ENCODE data around the gene ADGRF3.
"Not testable (repeated sequence)": the region's sequence is repeated elsewhere in the genome, so short reads cannot be mapped to it uniquely, and the experiment has no call there.

ADGRF3 gene, protein sequence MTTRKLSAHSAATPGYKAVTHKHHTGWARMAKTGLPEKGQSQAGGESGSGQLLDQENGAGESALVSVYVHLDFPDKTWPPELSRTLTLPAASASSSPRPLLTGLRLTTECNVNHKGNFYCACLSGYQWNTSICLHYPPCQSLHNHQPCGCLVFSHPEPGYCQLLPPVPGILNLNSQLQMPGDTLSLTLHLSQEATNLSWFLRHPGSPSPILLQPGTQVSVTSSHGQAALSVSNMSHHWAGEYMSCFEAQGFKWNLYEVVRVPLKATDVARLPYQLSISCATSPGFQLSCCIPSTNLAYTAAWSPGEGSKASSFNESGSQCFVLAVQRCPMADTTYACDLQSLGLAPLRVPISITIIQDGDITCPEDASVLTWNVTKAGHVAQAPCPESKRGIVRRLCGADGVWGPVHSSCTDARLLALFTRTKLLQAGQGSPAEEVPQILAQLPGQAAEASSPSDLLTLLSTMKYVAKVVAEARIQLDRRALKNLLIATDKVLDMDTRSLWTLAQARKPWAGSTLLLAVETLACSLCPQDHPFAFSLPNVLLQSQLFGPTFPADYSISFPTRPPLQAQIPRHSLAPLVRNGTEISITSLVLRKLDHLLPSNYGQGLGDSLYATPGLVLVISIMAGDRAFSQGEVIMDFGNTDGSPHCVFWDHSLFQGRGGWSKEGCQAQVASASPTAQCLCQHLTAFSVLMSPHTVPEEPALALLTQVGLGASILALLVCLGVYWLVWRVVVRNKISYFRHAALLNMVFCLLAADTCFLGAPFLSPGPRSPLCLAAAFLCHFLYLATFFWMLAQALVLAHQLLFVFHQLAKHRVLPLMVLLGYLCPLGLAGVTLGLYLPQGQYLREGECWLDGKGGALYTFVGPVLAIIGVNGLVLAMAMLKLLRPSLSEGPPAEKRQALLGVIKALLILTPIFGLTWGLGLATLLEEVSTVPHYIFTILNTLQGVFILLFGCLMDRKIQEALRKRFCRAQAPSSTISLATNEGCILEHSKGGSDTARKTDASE

DNA sequence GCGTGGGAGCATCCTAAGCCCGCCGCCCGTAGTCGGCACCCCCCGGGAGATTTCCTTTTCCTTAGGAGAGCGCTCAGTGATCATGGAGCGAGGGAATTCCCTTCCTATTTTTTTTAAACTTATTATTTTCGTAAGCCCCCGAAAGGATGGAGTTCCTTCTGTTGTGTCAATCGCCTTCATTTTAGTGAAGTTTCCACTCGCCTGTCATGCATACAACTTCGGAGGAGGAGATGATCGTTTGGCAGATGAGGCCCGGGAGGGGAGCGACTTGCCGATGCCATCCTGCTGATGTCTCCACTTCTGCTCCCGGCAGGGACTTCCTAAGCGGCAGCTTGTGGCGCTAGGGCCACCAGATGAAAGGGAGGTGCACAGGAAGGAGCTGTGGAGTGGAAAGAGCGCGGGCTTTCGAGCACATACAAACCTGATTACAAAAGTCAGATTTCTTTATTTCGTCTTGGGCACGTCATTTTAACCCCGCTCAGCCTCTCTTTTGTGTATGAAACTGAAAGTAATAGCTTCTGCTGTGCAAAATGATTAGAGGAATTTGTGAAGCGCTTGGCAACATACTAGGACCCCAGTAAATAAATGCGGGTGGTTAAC is at the start of gene ADGRF3:
TSS of gene ADGRF3 (minus strand) at position 336 of the 600 bp plus-strand sequence. CDS start 555 bp downstream, outside the sequence.
- peak; percentile 24 to 40 for DNase-seq (ENCODE audit: low read depth in 2 of 2)

DNA sequence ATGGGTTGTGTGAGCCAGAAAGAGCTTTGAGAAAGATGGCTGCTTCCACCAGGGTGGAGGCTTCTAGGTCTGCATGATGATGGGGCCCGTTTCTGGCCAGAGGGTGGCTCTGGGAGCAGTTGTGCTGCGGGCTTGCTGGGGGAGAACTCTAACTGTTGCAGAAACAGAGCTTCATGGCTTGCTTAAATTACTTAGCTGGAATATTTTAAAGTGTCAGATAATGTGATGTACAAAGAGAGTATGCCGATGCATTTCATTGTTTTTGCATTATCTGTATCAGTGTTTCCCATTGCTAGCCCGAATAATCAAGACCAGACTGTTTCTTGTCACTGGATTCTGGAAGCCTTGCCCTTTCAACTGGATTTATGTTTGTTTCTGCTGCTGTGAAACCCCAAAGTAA is 48.8 kb upstream of the ADGRF3 start:
- DNase-seq (ENCODE audit: low read depth in 2 of 2): no peak

DNA sequence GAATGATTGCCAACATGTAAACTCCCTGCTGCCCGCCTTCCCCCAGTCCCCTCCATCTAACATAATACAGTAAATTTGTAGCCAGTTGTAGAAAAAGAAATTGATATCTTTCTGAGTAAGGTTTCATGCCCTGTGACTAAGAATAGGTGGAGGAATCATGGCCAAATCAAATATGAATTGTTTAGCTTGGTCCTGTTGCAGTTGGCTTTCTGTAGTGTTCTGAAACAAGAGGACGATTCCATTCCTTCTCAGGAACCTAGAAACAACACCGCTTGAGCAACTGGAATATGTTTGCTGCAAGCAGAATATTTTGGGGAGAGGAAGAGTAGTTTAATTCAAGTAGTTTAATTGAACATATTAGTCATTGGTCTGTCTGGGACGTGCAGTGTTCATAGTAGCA is 48.1 kb upstream of the ADGRF3 start:
- no peak for DNase-seq (ENCODE audit: low read depth in 2 of 2)

DNA sequence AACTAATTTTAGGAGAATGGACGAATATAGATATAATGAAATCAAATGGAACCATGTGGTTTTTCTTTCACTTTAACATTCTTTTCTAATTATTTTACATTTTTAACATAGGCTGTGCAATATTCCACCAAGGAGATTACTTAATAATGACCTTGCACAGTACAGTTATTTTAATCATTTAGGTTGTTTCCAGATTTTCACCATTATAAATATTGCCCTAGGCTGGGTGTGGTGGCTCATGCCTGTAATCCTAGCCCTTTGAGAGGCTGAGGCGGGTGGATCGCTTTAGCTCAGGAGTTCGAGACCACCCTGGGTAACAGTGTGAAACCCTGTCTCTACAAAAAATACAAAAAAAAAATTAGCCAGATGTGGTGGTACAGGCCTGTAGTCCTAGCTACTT is 40.6 kb upstream of the ADGRF3 start:
- DNase-seq (ENCODE audit: low read depth in 2 of 2): no peak

DNA sequence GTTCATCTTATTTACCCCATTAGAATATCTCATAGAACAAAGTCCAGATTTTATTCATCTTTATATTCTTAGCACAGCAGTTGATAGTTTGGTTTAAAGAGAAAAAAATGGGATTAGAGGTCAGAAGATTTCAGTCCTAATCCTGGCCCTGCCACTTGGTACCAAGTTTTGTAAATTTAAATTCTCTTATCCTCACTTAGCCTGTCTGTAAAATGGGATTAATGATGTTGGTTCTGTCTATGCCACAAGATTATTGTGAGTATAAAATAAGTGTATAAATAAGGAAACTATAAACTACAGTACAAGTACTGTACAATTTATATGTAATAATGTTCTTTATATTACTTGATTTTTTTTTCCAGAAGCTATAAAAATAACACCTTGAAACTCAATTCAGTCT is 38.0 kb upstream of the ADGRF3 start:
- no peak for DNase-seq (ENCODE audit: low read depth in 2 of 2)

DNA sequence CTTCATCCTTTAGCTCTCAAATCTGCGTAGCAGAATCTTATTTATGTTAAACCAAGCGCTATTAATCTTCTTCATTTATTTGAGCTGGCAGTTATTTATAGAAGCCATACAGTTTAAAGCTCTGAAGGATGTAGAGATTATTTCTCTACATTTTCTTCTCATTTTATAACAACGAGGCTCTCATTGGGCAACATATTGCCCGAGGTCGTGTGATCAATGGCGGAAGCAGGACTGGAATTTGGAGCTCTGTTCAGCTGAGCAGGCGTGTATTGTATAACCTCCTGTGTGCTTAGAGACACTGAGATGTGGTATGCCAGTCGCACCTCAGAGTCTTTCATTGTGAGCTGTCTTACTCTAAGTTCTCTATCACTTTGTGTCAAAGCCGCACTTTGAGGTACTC is 37.6 kb upstream of the ADGRF3 start:
- no peak for DNase-seq (ENCODE audit: low read depth in 2 of 2)

DNA sequence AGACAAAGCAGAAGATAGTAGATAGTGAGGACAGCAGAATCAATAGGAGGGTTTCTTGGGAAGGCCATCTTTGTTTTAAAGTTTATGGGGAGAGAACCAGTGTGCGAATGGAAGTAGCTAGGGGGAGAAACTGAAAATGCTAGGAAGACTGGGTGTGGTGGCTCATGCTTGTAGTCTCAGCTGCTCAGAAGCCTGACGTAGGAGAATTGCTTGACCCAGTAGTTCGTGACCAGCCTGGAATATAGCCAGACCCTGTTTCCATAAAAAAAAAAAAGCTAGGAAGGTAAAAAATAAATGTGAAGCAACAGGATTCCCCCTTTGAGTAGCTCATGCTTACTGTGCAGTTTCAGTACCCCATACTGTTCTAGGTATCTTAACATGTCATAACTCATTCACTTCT is 36.0 kb upstream of the ADGRF3 start:
- DNase-seq (ENCODE audit: low read depth in 2 of 2): no peak

DNA sequence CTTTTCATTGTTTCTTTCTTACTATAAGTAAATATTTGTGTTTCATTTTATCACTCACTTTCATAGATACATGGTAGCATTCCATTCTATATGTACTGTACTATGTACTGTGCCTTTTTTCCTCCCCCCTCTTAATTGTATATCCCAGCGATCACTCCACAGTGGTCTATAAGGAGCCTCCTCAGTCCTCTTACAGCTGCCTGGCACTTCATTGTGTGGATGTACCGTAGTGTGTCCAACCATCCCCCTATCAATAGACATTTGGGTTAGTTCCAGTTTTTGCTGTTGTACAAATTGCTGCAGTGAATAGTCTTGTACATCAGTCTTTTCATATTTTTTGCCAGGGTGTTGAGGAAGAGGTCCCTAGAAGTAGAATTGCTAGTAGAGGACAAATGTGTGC is 33.7 kb upstream of the ADGRF3 start:
- no peak for DNase-seq (ENCODE audit: low read depth in 2 of 2)

DNA sequence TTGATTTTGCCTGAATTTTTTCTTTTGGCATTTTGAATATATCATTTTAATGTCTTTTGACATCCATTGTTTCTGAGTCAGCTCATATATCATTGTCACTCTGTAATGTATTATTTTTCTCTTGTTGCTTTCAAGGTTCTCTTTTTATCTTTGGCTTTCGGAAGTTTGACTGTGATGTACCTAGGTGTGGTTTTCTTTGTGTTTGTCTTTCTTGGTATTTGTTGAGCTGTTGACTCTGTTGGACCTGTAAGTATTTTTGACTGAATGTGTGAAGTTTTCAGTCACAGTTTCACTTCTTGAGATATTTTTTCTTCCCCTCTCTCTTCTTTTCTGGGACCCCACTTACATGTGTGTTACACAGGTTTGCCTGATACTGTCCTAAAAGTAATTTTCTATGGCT is 30.2 kb upstream of the ADGRF3 start:
- DNase-seq (ENCODE audit: low read depth in 2 of 2): no peak

DNA sequence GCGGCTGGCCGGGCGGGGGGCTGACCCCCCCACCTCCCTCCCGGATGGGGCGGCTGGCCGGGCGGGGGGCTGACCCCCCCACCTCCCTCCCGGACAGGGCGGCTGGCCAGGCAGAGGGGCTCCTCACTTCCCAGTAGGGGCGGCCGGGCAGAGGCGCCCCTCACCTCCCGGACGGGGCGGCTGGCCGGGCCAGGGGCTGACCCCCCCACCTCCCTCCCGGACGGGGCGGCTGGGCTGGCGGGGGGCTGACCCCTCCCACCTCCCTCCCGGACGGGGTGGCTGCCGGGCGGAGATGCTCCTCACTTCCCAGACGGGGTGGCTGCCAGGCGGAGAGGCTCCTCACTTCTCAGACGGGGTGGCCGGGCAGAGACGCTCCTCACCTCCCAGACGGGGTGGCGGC is 24.3 kb upstream of the ADGRF3 start:
- not testable (repeated sequence) for DNase-seq (ENCODE audit: low read depth in 2 of 2)

DNA sequence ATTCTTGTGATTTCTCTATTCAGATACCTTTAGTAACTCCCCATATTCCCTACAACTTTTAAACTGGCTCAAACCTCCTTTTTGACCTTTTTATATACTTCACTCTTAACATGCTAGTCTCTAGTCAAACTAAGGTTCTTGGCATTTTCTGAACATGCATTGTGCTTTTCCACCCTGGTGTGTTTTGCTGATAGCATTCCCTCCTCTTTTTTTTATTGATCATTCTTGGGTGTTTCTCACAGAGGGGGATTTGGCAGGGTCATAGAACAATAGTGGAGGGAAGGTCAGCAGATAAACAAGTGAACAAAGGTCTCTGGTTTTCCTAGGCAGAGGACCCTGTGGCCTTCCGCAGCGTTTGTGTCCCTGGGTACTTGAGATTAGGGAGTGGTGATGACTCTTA is 23.1 kb upstream of the ADGRF3 start:
- not testable (repeated sequence) for DNase-seq (ENCODE audit: low read depth in 2 of 2)

DNA sequence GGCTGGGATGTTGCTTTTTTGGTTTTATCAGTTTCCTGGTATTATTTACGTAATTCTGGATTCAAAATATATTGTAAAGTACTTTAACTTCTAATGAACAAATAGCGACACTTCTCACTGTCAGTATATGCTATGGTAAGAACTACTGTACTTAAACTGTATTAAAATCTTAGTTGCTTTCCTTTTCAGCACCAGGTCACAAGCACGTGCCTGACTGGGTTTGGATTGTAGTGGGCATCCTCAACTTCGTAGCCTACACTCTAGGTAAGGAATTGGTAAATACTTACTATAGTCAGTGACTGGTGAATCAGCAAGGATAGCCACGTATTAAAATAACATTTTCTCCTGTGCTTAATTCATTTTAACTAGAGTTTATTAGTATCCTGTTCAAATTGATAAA is 20.4 kb upstream of the ADGRF3 start:
- no peak for DNase-seq (ENCODE audit: low read depth in 2 of 2)

DNA sequence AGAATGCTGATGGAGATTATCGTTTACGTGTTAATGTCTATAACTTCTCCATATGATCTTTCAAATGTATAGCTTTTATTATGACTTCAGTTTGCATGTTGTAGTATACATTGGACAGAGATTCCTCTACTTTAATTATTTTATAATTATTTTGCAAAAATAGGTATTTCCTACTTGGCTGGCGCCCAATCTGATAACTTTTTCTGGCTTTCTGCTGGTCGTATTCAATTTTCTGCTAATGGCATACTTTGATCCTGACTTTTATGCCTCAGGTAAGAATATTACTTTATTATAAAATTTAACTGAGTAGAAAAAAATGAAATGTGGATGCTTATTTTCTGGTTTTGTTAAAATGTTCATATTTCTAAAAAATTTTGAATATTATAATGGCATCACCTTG is 18.1 kb upstream of the ADGRF3 start:
- DNase-seq (ENCODE audit: low read depth in 2 of 2): no peak

DNA sequence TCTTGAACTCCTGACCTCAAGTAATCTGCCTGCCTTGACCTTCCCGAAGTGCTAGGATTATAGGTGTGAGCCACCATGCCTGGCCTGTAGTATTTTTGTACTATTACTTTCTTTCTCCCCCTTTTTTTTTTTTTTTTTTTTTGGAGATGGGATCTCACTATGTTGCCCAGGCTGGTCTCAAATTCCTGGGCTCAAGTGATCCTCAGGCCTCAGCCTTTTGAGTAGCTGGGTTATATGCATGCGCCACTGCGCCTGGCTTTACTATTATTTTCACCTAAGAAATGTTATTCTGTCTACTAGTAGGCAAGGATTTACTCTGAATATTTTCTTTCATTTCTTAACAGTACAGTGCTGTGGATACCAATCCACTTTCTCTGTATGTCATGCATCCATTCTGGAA is 17.4 kb upstream of the ADGRF3 start:
- DNase-seq (ENCODE audit: low read depth in 2 of 2): no peak

DNA sequence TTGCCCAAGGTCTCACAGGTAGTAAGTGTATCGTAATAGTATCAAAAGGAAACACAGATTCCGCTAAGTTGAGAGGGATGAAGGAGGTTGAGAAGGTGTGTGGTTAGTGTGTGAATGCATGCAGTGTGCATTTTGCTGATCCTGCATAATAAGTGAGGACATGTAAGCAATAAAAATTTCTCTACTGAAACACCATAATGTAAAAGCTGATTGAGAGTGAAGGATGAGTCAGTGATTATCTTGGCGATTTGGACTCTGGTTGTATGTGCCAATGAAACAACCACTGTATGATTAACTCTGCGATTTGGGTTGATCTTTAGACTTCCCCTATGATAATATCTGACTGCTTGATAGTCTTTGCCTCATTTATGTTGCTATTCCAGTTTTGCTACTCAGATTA is 16.7 kb upstream of the ADGRF3 start:
- DNase-seq (ENCODE audit: low read depth in 2 of 2): no peak

DNA sequence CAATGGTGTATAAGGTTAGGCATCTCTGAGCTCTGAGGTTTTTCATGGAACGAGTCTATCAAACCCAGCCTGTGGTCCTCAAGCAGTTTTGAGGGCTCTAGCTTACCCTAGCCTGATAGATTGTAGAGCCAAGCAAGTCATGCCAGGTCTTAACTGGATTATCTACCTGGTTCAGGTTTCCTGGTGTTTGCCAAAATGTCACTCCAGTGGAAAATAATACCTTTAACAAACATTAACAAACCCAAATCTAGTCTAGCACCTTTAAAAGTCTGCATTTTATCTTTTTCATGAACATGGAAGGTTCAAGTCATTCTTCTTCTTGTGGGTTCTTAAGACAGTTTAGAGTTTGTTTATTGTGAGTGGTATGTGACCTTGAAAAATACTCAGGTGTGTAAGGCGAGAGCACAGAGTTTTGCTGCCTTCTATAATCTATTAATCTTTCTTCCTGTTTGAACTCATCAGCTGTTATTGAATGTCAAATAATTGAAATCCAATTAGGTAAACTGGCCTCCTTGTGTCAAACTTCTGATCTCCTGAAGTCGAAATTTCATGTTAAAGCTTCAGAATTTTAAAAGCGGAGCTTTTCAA is 13.4 kb upstream of the ADGRF3 start:
- DNase-seq (ENCODE audit: low read depth in 2 of 2): no peak

DNA sequence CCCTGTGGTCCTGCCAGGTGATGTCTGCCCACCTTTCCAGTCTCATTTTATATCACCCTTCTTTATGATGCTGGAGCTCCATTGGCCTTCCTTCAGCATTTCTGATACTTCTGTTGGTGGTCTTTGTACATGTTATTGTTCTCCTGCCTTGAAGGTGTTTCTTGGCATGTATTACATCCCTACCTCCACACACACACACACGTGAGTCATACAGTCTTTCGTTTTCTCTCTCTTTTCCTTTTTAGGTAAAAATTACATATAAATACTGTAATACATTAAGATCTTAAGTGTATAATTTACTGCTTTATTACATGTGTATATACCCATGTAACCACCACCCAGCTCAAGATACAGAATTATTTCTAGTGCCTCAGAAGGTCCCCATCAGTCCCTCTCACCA is 10.2 kb upstream of the ADGRF3 start:
- DNase-seq (ENCODE audit: low read depth in 2 of 2): no peak

DNA sequence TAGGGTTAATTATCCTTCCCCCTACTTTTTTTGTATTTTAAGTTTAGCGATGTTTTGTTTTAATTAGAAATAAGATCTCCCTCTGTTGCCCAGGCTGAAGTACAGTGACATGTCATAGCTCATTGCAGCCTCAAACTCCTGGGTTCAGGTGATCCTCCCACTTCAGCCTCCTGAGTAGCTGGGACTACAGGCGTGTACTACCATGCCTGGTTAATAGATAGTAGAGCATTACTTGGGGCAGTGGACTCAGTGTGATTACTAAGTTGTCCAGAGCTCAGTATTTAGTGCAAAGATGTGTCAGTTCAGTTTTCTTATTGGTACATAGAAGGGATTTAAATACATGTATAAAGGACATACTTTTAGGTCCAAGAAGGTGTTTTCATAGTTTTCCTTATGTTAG is 9.5 kb upstream of the ADGRF3 start:
- DNase-seq (ENCODE audit: low read depth in 2 of 2): no peak

DNA sequence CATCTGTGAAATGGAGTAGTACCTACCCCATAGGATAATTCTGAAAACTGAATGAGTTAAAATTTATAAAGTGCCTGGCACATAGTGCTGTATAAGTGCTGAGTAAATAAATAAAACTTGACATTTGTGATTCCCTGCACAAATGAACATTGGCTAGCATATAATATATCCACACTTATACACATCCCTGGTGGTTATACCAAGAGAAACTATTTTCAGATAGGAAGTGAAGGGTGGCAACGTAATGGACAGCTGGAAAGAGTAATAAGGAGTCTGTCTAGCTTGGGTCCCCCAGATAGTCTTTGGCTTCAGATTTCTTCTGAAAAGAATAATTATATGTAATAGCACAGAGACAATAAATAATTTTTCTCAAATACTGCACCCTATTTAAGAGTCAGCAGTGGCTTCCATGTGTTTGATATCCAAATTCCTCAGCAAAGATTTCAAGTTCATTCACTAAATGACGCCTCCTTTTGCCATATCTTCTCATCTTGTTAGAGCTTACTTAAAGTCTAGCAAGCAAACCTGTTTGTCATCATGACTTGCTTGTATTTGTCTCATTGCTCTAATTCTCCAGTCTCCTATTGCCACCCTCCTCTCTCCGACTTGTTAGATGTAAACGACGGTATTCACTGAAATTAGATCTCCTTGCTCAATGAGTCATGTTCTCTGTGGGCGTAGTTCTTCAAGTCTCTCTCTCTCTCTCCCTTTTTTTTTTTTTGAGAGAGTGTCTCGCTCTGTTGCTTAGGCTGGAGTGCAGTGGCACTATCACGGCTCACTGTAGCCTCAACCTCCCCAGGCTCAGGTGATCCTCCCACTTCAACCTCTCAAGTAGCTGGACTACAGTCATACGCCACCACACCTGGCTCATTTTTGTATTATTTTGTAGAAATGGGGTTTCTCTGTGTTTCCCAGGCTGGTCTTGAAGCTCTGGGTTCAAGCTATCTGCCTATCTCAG is 8.7 kb upstream of the ADGRF3 start:
- no peak for DNase-seq (ENCODE audit: low read depth in 2 of 2)

DNA sequence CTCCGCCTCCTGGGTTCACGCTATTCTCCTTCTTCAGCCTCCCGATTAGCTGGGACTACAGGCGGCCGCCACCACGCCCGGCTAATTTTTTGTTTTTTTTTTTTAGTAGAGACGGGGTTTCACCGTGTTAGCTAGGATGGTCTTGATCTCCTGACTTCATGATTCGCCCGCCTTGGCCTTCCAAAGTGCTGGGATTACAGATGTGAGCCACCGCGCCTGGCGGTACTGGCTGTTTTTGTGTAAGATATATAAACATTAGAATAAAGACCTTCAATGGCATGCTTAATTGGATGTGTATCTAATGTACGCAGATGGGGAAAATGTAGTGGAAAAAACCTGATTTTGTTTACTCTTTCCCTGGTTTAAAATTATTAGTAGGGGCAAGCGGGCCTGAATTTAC is 7.9 kb upstream of the ADGRF3 start:
- DNase-seq (ENCODE audit: low read depth in 2 of 2): not testable (repeated sequence)

DNA sequence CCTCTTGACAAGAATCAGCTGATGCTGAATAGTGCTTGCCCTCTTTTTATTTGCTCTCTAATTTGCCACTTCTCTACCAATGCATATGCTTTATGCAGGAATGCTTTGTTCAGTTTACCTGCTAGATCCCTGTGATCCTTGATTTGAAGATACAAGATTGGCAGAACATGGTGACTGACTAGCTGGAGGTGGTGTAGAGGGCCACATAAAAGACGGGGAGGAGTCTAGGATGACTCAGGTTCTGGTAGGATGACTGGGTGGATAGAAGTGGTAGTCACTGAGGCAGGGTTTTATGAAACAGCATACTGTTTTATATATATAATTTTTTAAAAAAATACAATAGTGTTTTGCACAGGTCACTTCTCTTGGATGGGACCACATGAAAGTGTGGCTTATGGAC is 6.3 kb upstream of the ADGRF3 start:
- DNase-seq (ENCODE audit: low read depth in 2 of 2): peak in 1 of 2 donors; percentile 27
